ENCODE measurements around the gene VKORC1.

The VKORC1 gene

GRCh38 chr16:31085873-31086628 is 8.5 kb downstream of the VKORC1 start:
- intact Hi-C loops (cut with DNase I) = no loop called here

DNA sequence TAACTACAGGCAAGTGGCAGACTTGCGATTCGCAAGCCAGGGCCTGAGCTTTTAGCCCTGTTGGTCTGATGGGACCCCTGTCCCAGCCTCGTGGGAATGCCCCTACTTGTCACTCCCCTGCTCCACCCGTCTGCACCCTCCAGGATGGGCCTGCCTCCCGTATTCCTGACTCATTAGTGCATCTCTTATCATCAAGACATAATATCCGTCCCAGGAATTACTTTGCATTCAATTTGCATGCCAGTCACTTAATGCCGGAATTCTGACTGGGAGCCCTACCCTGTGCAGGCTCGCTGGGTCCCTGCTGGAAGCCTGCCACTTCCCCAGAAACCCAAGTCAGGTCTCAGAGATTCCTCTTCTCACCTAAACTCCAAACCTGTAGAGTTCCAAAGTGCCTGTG is 9.2 kb downstream of the VKORC1 start:
- intact Hi-C loops (cut with DNase I) = no loop called here
- peak in 2 of 10 donors; percentile 51 to 69 for DNase-seq

More at GRCh38 chr16:31085873-31086628, 8.5 kb downstream of the VKORC1 start:
- DNase-seq = peak in 1 of 10 donors; percentile 67

DNA sequence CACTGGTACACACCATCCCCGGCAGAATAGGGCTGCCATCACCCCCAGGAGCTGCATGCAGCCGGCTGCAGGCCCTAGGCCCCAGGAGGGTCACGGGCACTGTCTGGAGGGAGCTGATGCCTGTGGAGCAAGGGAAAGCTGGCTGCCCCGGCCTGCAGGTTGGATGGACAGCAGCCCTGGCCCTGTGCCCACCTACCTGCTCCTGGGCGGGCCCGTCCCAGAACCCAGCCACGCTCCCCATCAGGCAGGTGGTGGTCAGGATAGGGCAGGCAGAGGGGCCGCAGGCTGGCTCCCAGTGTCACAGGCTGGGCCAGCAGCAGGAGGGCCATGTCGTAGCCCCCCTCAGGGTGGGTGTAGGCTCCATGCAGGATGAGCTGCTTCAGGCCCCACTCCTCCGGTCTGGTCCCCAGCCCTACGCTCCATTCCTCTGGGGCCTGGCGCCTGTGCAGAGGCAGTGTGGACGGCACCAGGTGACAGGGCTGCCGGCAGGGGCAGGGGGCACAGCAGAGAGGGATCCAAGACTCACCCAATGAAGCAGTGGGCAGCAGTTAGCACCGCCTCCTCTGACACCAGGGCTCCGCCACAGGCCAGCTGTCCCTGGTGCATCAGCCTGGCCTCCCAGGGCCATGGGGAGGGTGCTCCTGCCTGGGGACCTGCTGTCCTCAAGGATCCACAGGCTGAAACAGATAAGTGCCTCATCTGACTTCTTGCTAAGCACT is 9.9 kb downstream of the VKORC1 start:
- peak in 1 of 10 donors; percentile 15 for DNase-seq
- intact Hi-C loops (cut with DNase I) = no loop called here

GRCh38 chr16:31083981-31084380 is 10.6 kb downstream of the VKORC1 start:
- intact Hi-C loops (cut with DNase I) = no loop called here
- DNase-seq = peak in 1 of 10 donors; percentile 8

DNA sequence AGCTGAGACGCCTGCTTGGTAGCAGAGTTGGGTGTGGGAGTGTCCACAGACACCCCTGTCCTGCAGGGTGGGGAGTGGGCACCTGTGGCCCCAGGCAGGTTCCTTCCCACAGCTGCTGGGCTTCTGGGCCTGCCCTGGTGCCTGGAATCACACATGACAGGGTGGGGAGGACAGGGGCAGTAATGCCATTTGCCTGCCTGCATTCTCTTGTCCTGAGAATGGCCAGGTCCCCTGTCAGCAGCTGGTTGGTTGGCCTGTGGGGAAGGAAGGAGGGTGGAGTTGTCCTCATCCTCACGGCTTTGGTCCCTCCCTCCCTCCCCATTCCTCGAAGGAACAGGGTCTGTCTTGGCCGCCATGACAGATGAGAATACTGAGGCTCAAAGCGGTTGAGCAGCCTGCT is 11.0 kb downstream of the VKORC1 start:
- intact Hi-C loops (cut with DNase I) = no loop called here
- DNase-seq = peak in 1 of 10 donors; percentile 69

DNA sequence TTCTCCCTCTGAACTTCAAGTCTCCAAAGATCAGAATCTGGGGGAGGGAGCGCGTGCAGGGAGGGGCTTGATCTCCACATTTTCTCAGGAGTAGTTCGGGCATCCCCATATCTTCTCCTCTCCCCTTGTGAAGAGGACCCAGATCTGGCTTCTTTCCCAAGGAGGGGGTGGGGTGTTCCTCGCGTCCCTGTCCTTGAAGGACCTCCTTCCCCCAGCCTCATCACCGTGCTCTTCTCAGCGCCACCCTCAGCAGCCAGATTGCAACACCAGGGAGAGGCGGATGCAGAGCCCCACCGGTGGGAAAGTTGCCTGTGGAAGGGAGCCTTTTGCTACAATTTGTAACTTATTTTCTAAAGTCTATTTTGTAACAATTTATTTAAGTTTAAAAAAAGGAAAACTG is 11.5 kb downstream of the VKORC1 start:
- peak in 1 of 10 donors; percentile 30 for DNase-seq
- intact Hi-C loops (cut with DNase I) = no loop called here

DNA sequence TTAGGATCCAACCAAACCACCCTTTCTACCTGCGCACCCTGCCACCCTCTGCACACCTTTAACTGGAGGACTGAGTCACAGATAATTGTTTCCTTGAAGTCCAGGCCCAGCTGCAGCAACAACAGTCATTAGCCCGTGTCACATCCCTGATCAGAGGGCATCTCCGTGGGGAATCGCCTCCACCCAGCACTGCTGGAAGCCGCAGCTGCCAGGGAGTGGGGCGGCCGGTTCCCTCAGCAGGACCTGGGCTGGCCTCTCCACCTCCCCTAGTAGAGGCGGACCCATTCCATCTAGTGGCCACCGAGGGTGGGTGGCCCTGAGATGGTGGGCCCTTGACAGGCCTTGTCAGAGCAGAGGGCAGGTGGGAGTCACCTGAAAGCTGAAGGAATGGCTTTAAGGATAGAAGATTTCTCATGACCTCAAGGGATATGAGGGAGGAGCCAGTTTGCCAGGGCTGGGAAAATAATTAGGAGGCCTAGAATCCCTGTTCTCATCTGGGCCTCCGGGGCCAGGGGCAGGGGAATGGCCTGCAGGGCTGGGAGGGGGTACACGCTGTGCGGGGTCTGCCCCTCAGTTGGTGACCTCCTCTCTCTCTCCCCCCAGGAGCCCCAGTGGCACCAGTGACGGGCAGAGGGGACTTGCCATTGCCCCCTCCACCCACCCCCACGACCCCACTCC is 12.1 kb downstream of the VKORC1 start:
- peak in 1 of 10 donors; percentile 61 for DNase-seq
- intact Hi-C loops (cut with DNase I) = no loop called here

DNA sequence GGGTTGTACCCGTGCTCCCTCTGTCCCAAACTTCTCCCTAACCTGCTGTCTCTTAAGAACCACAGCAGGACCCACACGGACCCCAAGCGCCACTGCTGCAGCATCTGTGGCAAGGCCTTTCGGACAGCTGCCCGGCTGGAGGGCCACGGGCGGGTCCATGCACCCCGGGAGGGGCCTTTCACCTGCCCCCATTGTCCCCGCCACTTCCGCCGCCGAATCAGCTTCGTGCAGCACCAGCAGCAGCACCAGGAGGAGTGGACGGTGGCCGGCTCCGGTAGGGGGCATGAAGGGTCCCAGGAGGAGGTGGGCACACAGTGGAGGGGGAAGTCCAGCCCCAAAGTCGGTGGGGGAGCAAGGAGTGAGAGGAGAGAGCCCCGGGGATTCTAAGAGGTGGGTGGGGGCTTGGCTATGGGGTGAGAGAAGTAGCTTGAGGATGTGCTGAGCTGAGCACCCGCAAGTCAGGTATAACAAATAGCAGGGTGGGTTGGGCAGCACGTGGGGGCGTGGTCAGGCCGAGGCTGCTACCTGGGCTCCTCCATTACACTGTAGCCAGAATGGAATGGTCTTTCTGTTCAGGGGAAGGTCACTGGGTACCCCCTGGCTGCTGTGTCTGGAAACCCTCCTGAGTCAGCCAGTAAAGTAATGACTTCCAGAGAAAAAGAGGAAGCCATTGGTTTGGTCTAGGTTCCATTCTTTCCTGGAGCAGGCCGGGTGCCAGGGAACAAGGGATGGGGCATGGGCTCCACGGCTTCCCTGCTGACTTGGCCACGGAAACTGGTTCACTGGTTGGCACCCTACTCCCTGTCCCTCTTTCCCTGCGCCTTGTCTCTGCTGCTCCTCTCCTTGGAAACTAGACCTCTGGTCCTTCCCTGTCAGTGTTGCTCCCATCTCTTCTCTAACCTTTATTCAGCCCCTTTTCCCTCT is 12.9 kb downstream of the VKORC1 start:
- intact Hi-C loops (cut with DNase I) = no loop called here
- peak in 1 of 10 donors; percentile 34 for DNase-seq

GRCh38 chr16:31080756-31081419 is 13.7 kb downstream of the VKORC1 start:
- intact Hi-C loops (cut with DNase I) = no loop called here
- no peak for DNase-seq

DNA sequence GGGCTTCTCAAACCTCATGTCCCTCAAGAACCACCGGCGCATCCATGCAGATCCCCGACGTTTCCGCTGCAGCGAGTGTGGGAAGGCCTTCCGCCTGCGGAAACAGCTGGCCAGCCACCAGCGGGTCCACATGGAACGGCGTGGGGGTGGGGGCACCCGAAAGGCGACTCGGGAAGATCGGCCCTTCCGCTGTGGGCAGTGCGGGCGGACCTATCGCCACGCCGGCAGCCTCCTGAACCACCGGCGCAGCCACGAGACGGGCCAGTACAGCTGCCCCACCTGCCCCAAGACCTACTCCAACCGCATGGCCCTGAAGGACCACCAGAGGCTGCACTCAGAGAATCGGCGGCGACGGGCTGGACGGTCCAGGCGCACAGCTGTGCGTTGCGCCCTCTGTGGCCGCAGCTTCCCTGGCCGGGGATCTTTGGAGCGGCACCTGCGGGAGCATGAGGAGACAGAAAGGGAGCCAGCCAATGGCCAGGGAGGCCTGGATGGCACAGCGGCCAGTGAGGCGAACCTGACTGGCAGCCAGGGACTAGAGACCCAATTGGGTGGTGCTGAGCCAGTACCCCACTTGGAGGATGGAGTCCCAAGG is 14.5 kb downstream of the VKORC1 start:
- intact Hi-C loops (cut with DNase I) = no loop called here
- peak in 1 of 10 donors; percentile 74 for DNase-seq

DNA sequence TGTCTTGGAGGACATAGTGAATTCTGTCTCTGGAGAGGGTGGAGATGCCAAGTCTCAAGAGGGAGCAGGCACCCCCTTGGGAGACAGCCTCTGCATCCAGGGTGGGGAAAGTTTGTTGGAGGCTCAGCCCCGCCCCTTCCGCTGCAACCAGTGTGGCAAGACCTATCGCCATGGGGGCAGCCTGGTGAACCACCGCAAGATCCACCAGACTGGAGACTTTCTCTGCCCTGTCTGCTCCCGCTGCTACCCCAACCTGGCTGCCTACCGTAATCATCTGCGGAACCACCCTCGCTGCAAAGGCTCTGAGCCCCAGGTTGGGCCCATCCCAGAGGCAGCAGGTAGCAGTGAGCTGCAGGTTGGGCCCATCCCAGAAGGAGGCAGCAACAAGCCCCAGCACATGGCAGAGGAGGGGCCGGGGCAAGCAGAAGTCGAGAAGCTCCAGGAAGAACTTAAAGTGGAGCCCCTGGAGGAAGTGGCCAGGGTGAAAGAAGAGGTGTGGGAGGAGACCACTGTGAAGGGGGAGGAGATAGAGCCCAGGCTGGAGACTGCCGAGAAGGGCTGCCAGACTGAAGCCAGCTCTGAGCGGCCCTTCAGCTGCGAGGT is 15.2 kb downstream of the VKORC1 start:
- intact Hi-C loops (cut with DNase I) = no loop called here

DNA sequence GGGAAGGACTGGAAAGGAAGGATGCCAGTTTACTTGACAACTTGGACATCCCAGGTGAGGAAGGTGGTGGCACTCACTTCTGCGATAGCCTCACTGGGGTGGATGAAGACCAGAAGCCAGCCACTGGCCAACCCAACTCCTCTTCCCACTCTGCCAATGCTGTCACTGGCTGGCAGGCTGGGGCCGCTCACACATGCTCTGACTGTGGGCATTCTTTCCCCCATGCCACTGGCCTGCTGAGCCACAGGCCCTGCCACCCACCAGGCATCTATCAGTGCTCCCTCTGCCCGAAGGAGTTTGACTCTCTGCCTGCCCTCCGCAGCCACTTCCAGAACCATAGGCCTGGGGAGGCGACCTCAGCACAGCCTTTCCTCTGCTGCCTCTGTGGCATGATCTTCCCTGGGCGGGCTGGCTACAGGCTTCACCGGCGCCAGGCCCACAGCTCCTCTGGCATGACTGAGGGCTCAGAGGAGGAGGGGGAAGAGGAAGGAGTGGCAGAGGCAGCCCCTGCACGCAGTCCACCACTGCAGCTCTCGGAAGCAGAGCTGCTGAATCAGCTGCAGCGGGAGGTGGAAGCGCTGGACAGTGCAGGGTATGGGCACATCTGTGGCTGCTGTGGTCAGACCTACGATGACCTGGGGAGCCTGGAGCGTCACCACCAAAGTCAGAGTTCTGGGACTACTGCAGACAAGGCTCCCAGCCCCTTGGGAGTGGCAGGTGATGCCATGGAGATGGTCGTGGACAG is 15.8 kb downstream of the VKORC1 start:
- intact Hi-C loops (cut with DNase I) = no loop called here
- DNase-seq = no peak

More for the DNA sequence above, 15.2 kb downstream of the VKORC1 start:
- no peak for DNase-seq

GRCh38 chr16:31077592-31078396 is 16.8 kb downstream of the VKORC1 start:
- DNase-seq = no peak
- intact Hi-C loops (cut with DNase I) = no loop called here

DNA sequence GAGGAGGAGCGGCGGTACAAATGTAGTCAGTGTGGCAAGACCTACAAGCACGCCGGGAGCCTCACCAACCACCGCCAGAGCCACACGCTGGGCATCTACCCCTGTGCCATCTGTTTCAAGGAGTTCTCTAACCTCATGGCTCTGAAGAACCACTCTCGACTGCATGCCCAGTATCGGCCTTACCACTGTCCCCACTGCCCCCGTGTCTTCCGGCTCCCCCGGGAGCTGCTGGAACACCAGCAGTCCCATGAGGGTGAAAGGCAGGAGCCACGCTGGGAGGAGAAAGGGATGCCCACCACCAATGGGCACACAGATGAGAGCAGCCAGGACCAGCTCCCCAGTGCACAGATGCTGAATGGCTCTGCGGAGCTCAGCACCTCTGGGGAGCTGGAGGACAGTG is 17.6 kb downstream of the VKORC1 start:
- no peak for DNase-seq
- intact Hi-C loops (cut with DNase I) = no loop called here

GRCh38 chr16:31076319-31076718 is 18.3 kb downstream of the VKORC1 start:
- intact Hi-C loops (cut with DNase I) = no loop called here

GRCh38 chr16:31074814-31075183 is 19.8 kb downstream of the VKORC1 start:
- no peak for DNase-seq
- intact Hi-C loops (cut with DNase I) = loop anchor here (5.0 kb wide), 2 partner anchors 42 to 383 kb away; partner anchors contain the start of genes ARMC5 and STX4

More at GRCh38 chr16:31076319-31076718, 18.3 kb downstream of the VKORC1 start:
- DNase-seq = no peak

Measured in posterior cingulate gyrus (tissue), 11 donors.